ENCODE results near the gene IRAK2. TPM values are rescaled to one million over a fixed set of nuclear protein-coding genes. Genes with fewer than 3 reads are reported as not detected.
A peak's percentile ranks its signal among the peaks of the same experiment; 100 is the strongest.

Gene IRAK2
- total RNA-seq, 1 donor from 2014 or later, result 4.7 TPM

DNA sequence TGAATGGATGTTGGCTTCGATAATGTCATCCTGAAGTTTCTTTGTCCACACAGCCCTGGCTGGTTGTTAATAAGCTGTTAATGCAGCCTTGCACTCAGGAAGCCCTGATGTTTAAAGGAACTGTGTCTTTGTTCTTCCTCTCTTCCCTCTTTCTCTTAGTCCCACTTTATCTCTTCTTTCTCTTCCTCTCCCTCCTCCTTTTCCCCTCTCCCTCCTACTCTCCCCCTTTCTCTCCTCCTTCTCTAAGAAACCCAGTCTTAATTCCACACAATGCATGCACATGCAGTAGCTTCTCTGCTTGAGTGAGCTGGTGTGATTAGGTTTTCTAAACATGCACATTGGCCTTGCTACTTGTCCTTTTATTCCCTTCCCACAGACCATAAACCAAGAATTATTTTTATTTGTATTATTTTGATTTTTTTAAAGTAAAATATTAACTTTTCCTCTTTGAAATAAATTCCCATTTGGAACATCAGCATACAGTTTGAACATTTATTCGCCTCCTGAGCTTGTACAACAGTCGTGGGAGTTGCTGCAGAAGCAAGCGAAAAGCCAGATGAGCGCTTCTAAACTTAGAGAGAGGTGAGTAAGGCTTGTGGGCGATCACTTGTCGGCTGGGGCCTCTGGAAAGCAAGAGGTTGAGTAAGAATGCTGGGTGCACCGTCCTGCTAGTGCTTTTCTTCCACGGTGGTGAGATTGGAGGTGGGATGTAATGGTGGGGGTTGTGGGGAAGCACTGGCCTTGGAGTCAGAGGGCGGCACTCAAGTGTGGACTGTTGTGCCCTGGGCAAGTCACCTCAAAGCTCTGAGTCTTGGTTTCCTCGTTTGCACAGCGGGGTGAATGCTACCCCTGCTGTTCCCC is 120.8 kb downstream of the IRAK2 start:
- FAIRE-seq (no peak), DNase-seq (ENCODE audit: low read depth) (peak; percentile 10)
- Histone ChIP-seq H3K36me3 (ENCODE audit: control insufficient read depth, insufficient read depth, low read length) (peaks cover 6% of the 10 kb centered on the region), H3K4me3 (ENCODE audit: low read depth, low read length) (no peak overlapping the region), H3K27me3 (ENCODE audit: control insufficient read depth, insufficient read depth, low read length) (no peaks in the 10 kb centered on the region)
- TF ChIP-seq, protein P1, sequence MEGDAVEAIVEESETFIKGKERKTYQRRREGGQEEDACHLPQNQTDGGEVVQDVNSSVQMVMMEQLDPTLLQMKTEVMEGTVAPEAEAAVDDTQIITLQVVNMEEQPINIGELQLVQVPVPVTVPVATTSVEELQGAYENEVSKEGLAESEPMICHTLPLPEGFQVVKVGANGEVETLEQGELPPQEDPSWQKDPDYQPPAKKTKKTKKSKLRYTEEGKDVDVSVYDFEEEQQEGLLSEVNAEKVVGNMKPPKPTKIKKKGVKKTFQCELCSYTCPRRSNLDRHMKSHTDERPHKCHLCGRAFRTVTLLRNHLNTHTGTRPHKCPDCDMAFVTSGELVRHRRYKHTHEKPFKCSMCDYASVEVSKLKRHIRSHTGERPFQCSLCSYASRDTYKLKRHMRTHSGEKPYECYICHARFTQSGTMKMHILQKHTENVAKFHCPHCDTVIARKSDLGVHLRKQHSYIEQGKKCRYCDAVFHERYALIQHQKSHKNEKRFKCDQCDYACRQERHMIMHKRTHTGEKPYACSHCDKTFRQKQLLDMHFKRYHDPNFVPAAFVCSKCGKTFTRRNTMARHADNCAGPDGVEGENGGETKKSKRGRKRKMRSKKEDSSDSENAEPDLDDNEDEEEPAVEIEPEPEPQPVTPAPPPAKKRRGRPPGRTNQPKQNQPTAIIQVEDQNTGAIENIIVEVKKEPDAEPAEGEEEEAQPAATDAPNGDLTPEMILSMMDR (IDR thresholded peaks at IDR 0.05; ENCODE audit: insufficient read depth, low read length, severe bottlenecking), result no peak

DNA sequence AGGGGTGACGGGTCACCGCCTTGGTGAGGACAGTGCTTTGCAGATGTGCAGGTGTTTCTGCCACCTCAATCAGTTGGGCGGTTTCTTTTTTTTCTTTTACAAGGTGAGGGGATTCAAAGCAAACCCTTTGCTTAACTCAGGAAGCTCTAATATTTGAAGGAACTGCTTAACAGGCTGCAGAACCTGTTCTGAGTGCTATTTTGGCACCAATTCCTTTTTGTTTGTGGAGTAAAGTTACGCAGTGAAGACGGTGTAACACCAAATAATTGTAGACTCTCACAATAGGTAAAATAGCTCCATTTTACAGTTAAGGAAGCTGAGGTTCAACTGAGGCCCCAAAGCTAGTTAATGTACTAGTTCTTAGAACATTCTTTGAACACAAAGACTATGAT is 121.4 kb downstream of the IRAK2 start:
- TF ChIP-seq, protein P1 (IDR thresholded peaks at IDR 0.05; ENCODE audit: insufficient read depth, low read length, severe bottlenecking), result no peak
- no peak for DNase-seq (ENCODE audit: low read depth)

DNA sequence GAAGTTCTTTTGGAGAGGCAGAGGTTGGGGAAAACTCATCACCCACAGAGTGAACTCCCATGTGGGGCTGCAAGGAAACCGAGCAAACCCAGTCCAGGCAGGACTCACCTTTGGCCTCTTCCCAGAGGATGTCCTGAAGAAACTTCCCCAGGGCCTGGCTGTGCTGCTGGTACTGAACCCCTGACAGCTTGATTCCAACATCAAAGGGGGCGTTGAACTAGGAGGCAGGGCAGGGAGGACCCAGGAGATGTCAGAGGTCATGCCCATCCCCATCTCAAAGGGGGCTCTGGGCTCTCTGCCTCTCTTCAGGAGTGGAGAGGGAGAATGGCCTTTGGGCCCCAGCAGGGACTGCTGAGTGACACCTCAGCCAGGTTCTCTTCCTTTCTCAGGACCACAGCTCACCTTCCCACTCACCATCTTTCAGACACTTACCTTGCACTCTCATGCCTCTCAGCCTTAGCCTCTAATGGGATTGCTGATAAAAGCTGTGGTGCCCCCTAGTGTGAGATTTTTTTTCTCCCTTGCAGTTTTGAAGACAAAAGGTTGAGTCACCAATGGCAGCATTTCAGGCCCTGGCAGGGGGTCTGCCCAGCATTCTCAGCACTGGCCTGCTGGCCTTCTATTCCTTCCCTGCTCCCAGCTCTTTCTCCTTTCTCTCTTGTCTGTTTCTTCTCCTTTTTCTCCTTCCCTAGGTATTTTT is 122.0 kb downstream of the IRAK2 start:
- TF ChIP-seq, protein P1 (IDR thresholded peaks at IDR 0.05; ENCODE audit: insufficient read depth, low read length, severe bottlenecking), result peak; percentile 37
- Histone ChIP-seq H3K36me3 (ENCODE audit: control insufficient read depth, insufficient read depth, low read length) (peaks cover 2% of the 10 kb centered on the region), H3K4me3 (ENCODE audit: low read depth, low read length) (no peak overlapping the region), H3K27me3 (ENCODE audit: control insufficient read depth, insufficient read depth, low read length) (no peaks in the 10 kb centered on the region)
- peak; percentile 80 for FAIRE-seq
- DNase-seq (ENCODE audit: low read depth), result peak; percentile 61

More for the DNA sequence above, 121.4 kb downstream of the IRAK2 start:
- Histone ChIP-seq H3K4me3 (ENCODE audit: low read depth, low read length) (no peak overlapping the region), H3K27me3 (ENCODE audit: control insufficient read depth, insufficient read depth, low read length) (no peaks in the 10 kb centered on the region), H3K36me3 (ENCODE audit: control insufficient read depth, insufficient read depth, low read length) (peaks cover 2% of the 10 kb centered on the region)
- no peak for FAIRE-seq

DNA sequence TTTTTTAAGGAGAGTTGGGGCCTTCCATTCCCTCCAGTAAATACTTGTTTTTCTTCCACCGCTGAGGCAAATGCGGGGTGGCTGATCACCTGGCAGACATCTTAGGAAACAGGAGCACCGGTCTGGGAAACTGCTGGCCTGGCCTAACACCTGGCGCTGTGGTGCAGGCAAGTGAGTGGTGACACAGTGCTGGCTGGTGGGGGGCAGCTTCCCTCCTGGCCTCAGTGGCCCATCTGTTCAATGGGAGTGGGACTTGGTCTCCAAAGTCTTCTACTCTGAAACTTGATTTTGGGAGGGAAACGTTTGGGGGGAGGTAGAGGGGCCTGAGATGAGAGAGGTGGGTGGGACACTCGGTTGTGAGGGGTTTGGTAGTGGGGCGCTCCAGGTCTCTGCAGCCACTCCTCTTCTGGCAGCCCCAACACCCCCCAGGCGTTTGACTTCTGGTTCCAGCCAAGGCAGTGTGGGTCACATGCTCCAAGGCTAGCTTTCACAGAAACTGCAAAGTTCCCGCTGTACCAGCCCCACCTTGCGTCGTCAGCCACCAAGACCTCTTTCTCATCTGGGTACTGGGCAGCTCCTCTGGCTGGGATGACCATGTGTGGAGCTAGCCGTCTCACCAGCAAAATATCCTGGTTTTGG is 123.3 kb downstream of the IRAK2 start:
- FAIRE-seq (no peak), DNase-seq (ENCODE audit: low read depth) (no peak)
- Histone ChIP-seq H3K36me3 (ENCODE audit: control insufficient read depth, insufficient read depth, low read length) (peaks cover 2% of the 10 kb centered on the region), H3K4me3 (ENCODE audit: low read depth, low read length) (no peak overlapping the region), H3K27me3 (ENCODE audit: control insufficient read depth, insufficient read depth, low read length) (no peaks in the 10 kb centered on the region)
- TF ChIP-seq, protein P1 (IDR thresholded peaks at IDR 0.05; ENCODE audit: insufficient read depth, low read length, severe bottlenecking), result no peak

DNA sequence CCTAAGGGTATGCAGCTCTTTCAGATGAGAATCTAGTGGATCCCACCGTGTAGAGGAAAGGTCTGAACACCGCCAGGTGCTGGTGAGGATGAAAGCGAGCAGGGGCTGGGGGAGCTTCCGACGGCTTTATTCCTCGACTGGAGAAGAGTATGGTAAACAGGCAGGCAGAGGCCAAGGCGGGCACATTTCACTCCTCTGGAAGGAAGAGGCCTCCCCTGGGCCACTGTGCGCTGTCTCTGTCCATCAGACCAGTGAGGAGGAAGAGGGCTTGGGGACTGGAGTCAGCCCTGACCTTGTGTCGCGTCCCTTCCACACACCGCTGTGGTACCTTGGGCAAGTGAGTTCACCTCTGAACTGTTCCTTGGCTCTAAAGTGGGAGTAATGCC is 123.8 kb downstream of the IRAK2 start:
- H3K36me3 ChIP-seq (ENCODE audit: control insufficient read depth, insufficient read depth, low read length), result peaks cover 2% of the 10 kb centered on the region
- H3K4me3 ChIP-seq (ENCODE audit: low read depth, low read length), result no peak overlapping the region
- no peaks in the 10 kb centered on the region for H3K27me3 ChIP-seq (ENCODE audit: control insufficient read depth, insufficient read depth, low read length)
- TF ChIP-seq, protein P1 (IDR thresholded peaks at IDR 0.05; ENCODE audit: insufficient read depth, low read length, severe bottlenecking), result no peak
- FAIRE-seq (no peak), DNase-seq (ENCODE audit: low read depth) (no peak)

Data from bronchial epithelial cell (primary cell).